ENCODE data around the gene CEP112. TPM values are rescaled to one million over a fixed set of nuclear protein-coding genes. Genes with fewer than 3 reads are reported as not detected.

CEP112 gene
- total RNA-seq, 1 donor from 2014 or later, result 13.9 TPM

- Histone ChIP-seq H3K36me3 (ENCODE audit: insufficient read depth, low read length) (no peaks in the 10 kb centered on the region), H3K27me3 (ENCODE audit: insufficient read depth, low read length) (no peaks in the 10 kb centered on the region), H3K4me2 (ENCODE audit: low read length) (no peak overlapping the region), H3K9me3 (ENCODE audit: insufficient read depth, low read depth, low read length) (no peaks in the 10 kb centered on the region), H3K4me3 (ENCODE audit: insufficient read depth, low read depth, low read length) (no peak overlapping the region), H3K4me1 (ENCODE audit: insufficient read depth, low read length) (no peaks in the 10 kb centered on the region), H3K27ac (ENCODE audit: low read depth, low read length) (no peak overlapping the region), H2AFZ (ENCODE audit: low read depth, low read length) (no peak overlapping the region), H3K9ac (ENCODE audit: low read length) (no peak overlapping the region), H4K20me1 (ENCODE audit: insufficient read depth, low read length) (no peaks in the 10 kb centered on the region), H3K79me2 (ENCODE audit: insufficient read depth, low read length) (no peaks in the 10 kb centered on the region)
- DNase-seq (ENCODE audit: low read depth), result no peak
- no peaks in the 10 kb centered on the region for H3K27me3 Mint-ChIP-seq (ENCODE audit: low read depth, unreplicated experiment)
- H3K4me3 Mint-ChIP-seq (ENCODE audit: unreplicated experiment), result no peak overlapping the region
- FAIRE-seq, result no peak
- H3K27ac Mint-ChIP-seq (ENCODE audit: unreplicated experiment), result no peak overlapping the region
- peaks cover 13% of the 10 kb centered on the region for H3K36me3 Mint-ChIP-seq (ENCODE audit: low read depth, unreplicated experiment)
- H3K9me3 Mint-ChIP-seq (ENCODE audit: unreplicated experiment), result peaks cover 4% of the 10 kb centered on the region
- TF ChIP-seq EZH2 (IDR thresholded peaks at IDR 0.05; ENCODE audit: insufficient read depth, low read length) (no peak), CTCF (IDR thresholded peaks at IDR 0.05; ENCODE audit: insufficient read depth, low read depth, low read length) (no peak)
- no peaks in the 10 kb centered on the region for H3K4me1 Mint-ChIP-seq (ENCODE audit: low read depth, unreplicated experiment)
Measured at GRCh38 chr17:66002063-66002585, 189.8 kb downstream of the CEP112 start.

- Histone ChIP-seq H3K4me1 (ENCODE audit: insufficient read depth, low read length) (no peaks in the 10 kb centered on the region), H3K27me3 (ENCODE audit: insufficient read depth, low read length) (no peaks in the 10 kb centered on the region), H3K9me3 (ENCODE audit: insufficient read depth, low read depth, low read length) (no peaks in the 10 kb centered on the region), H3K79me2 (ENCODE audit: insufficient read depth, low read length) (no peaks in the 10 kb centered on the region), H2AFZ (ENCODE audit: low read depth, low read length) (no peak overlapping the region), H3K36me3 (ENCODE audit: insufficient read depth, low read length) (no peaks in the 10 kb centered on the region), H3K9ac (ENCODE audit: low read length) (no peak overlapping the region), H3K27ac (ENCODE audit: low read depth, low read length) (no peak overlapping the region), H3K4me3 (ENCODE audit: insufficient read depth, low read depth, low read length) (no peak overlapping the region), H3K4me2 (ENCODE audit: low read length) (no peak overlapping the region), H4K20me1 (ENCODE audit: insufficient read depth, low read length) (no peaks in the 10 kb centered on the region)
- Mint-ChIP-seq H3K4me3 (ENCODE audit: unreplicated experiment) (no peak overlapping the region), H3K4me1 (ENCODE audit: low read depth, unreplicated experiment) (no peaks in the 10 kb centered on the region), H3K9me3 (ENCODE audit: unreplicated experiment) (peaks cover 7% of the 10 kb centered on the region), H3K36me3 (ENCODE audit: low read depth, unreplicated experiment) (peaks cover 13% of the 10 kb centered on the region), H3K27me3 (ENCODE audit: low read depth, unreplicated experiment) (no peaks in the 10 kb centered on the region), H3K27ac (ENCODE audit: unreplicated experiment) (no peak overlapping the region)
- TF ChIP-seq CTCF (IDR thresholded peaks at IDR 0.05; ENCODE audit: insufficient read depth, low read depth, low read length) (no peak), EZH2 (IDR thresholded peaks at IDR 0.05; ENCODE audit: insufficient read depth, low read length) (no peak)
- FAIRE-seq (no peak), DNase-seq (ENCODE audit: low read depth) (no peak)
Measured at GRCh38 chr17:66000216-66000615, 191.7 kb downstream of the CEP112 start.

- H3K4me1 ChIP-seq (ENCODE audit: insufficient read depth, low read length), result no peaks in the 10 kb centered on the region
- DNase-seq (ENCODE audit: low read depth) (no peak), FAIRE-seq (no peak)
- H3K9me3 ChIP-seq (ENCODE audit: insufficient read depth, low read depth, low read length), result no peaks in the 10 kb centered on the region
- no peaks in the 10 kb centered on the region for H3K79me2 ChIP-seq (ENCODE audit: insufficient read depth, low read length)
- no peak overlapping the region for H3K4me2 ChIP-seq (ENCODE audit: low read length)
- H2AFZ ChIP-seq (ENCODE audit: low read depth, low read length), result no peak overlapping the region
- no peak overlapping the region for H3K4me3 ChIP-seq (ENCODE audit: insufficient read depth, low read depth, low read length)
- H3K27ac Mint-ChIP-seq (ENCODE audit: unreplicated experiment), result no peak overlapping the region
- H4K20me1 ChIP-seq (ENCODE audit: insufficient read depth, low read length), result no peaks in the 10 kb centered on the region
- no peak overlapping the region for H3K27ac ChIP-seq (ENCODE audit: low read depth, low read length)
- no peak overlapping the region for H3K9ac ChIP-seq (ENCODE audit: low read length)
- H3K36me3 Mint-ChIP-seq (ENCODE audit: low read depth, unreplicated experiment), result peaks cover 10% of the 10 kb centered on the region
- no peaks in the 10 kb centered on the region for H3K36me3 ChIP-seq (ENCODE audit: insufficient read depth, low read length)
- no peak for TF ChIP-seq EZH2 (IDR thresholded peaks at IDR 0.05; ENCODE audit: insufficient read depth, low read length)
- no peak for TF ChIP-seq CTCF (IDR thresholded peaks at IDR 0.05; ENCODE audit: insufficient read depth, low read depth, low read length)
- H3K27me3 ChIP-seq (ENCODE audit: insufficient read depth, low read length), result no peaks in the 10 kb centered on the region
- no peaks in the 10 kb centered on the region for H3K27me3 Mint-ChIP-seq (ENCODE audit: low read depth, unreplicated experiment)
- H3K4me1 Mint-ChIP-seq (ENCODE audit: low read depth, unreplicated experiment), result no peaks in the 10 kb centered on the region
- H3K9me3 Mint-ChIP-seq (ENCODE audit: unreplicated experiment), result peaks cover 6% of the 10 kb centered on the region
- no peak overlapping the region for H3K4me3 Mint-ChIP-seq (ENCODE audit: unreplicated experiment)
Measured at GRCh38 chr17:65998675-65999074, 193.3 kb downstream of the CEP112 start.

All from astrocyte (in vitro differentiated cells and primary cell).